ENCODE measurements around the gene TMCC1. TPM values are rescaled to one million over a fixed set of nuclear protein-coding genes. Genes with fewer than 3 reads are reported as not detected.
A peak's percentile ranks its signal among the peaks of the same experiment; 100 is the strongest.

TMCC1 gene
- polyA plus RNA-seq, 2 of the 4 experiments (the other 2 are of a cell fraction) = 30.3 to 75.7 TPM

DNA sequence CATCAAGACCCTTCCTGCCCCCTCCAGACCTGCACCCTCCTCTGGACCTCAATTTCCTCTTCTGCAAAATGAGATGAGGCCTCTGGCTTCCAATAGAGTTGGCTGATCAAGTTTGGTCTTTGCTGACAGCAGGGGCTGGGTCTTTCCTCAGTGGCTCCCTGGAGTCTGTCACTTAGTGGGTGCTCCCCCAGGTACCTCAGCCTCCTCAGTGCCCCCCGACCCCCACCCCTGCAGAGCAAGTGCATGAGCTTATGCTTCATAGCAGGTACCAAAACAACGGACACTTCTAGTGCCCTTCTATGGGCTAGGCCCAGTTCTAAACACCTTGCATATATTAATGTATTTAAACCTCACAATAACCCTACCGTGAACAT lies 280.2 kb downstream of the TMCC1 start:
- POLR2A ChIA-PET = no interaction called here
- no peak for TF ChIP-seq NR3C1 (IDR thresholded peaks at IDR 0.05)
- no peak for TF ChIP-seq JUNB (IDR thresholded peaks at IDR 0.05)
- TF ChIP-seq RAD21 (conservative IDR thresholded peaks at IDR 0.05 in 1 of 2, IDR thresholded peaks at IDR 0.05 in 1 of 2) = no peak
- no peak for TF ChIP-seq ESRRA (IDR thresholded peaks at IDR 0.05; ENCODE audit: borderline replicate concordance, low read length)
- CTCF ChIA-PET = interaction anchor here (0.6 to 1.4 kb wide), 3 partner anchors 10 to 230 kb away, joined by 3 to 4 read pairs (median 3); no protein-coding TSS in a partner anchor
- Histone ChIP-seq H3K27ac (peak overlapping the region; percentile 86 to 90), H3K4me1 (peaks cover 71% of the 10 kb centered on the region), H3K4me3 (no peak overlapping the region), H3K9me3 (no peaks in the 10 kb centered on the region), H3K4me2 (peak overlapping the region; percentile 62; the same call in 1 of the 3 replicates)
- DNase-seq (ENCODE audit: low read depth in 1 of 2, low spot score in 1 of 2) = no peak
- WGBS (ENCODE audit: missing lambda C conversion rate) = 67% methylated on average over 3 of the region's 3 CpGs
- ATAC-seq = no peak
- FAIRE-seq = no peak

DNA sequence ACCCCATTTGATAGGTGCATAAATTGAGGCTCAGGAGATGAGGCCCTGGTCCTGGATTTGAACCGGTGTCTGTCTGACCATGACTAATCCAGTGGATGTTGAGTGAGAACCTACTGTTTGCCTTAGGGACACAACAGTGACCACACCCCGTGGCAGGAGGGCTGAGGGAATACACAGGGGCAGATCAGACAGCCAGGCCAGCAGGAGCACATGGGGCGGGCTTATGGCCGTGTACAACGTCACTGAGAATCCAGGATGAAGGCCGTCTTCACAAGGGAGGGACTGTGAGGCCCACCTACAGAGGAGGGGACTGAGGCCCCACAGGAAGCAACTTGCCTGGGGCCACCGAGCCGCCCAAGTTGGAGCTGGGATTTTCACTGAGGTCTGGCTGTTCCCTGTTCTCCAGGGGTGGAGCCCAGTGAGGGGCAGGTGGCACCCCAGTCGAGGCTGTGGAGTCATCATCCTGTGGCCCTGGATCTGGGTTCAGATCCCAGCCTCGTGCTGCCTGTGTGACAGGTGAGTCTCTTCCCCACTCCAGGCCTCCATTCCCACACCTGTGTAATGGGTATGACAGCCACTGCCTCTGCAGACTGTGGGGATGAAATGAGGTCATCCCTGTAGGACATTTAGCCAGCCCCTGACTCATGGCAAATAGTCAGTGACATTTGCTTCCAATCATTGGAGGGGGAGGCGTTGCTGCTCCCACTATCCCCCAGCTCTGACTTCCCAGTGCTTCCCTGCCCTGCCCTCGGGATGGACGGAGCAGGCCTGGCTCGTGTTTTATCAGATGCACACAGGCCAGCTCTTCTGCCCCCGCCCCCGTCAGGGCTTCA lies 280.8 kb downstream of the TMCC1 start:
- Histone ChIP-seq H3K4me2 (peak overlapping the region; percentile 62), H3K9me3 (no peaks in the 10 kb centered on the region), H3K4me3 (no peak overlapping the region), H3K27ac (peak overlapping the region; percentile 86 to 90), H3K4me1 (peaks cover 77% of the 10 kb centered on the region)
- FAIRE-seq (no peak), DNase-seq (ENCODE audit: low read depth in 1 of 2, low spot score in 1 of 2) (peak; percentile 78 to 91), ATAC-seq (peak; percentile 54 to 66)
- WGBS (ENCODE audit: missing lambda C conversion rate) = 10% methylated on average over 13 of the region's 16 CpGs
- TF ChIP-seq FOSL2 (IDR thresholded peaks at IDR 0.05) (no peak), FOSL2 (CRISPR knock-in tag; IDR thresholded peaks at IDR 0.05) (peak; percentile 80), NPAS2 (CRISPR knock-in tag; IDR thresholded peaks at IDR 0.05; ENCODE audit: borderline replicate concordance) (0 out of 2 replicates have a peak, but pooled peaks have one; percentile 9), KDM1A (IDR thresholded peaks at IDR 0.05; ENCODE audit: low read depth) (peak; percentile 76; the same call in 1 of the 2 replicates), HOXB13 (CRISPR knock-in tag; IDR thresholded peaks at IDR 0.05; ENCODE audit: low read depth) (0 out of 2 replicates have a peak, but pooled peaks have one; percentile 33), EHMT2 (IDR thresholded peaks at IDR 0.05; ENCODE audit: low read depth) (no peak), MAX (IDR thresholded peaks at IDR 0.05) (peak; percentile 72), FOXS1 (CRISPR knock-in tag; IDR thresholded peaks at IDR 0.05) (0 out of 2 replicates have a peak, but pooled peaks have one; percentile 13), CTCF (IDR thresholded peaks at IDR 0.05) (no peak), KDM5A (IDR thresholded peaks at IDR 0.05) (no peak)
- CTCF ChIA-PET = interaction anchor here (0.6 to 1.4 kb wide), 3 partner anchors 9 to 230 kb away, joined by 3 to 4 read pairs (median 3); no protein-coding TSS in a partner anchor
- POLR2A ChIA-PET = no interaction called here

GRCh38 chr3:129611812-129612533 lies 281.5 kb downstream of the TMCC1 start:
- DNase-seq (ENCODE audit: low read depth in 1 of 2, low spot score in 1 of 2) (peak in 1 of 2 experiments; percentile 75), FAIRE-seq (no peak), ATAC-seq (peak; percentile 37 to 64)
- peak overlapping the region; percentile 86 to 90 for H3K27ac ChIP-seq
- peaks cover 81% of the 10 kb centered on the region for H3K4me1 ChIP-seq
- H3K4me3 ChIP-seq = no peak overlapping the region
- CTCF ChIA-PET = interaction anchor here (1.3 to 1.4 kb wide), 2 partner anchors 18 to 229 kb away, joined by 3 to 4 read pairs; no protein-coding TSS in a partner anchor
- peak overlapping the region; percentile 62 for H3K4me2 ChIP-seq
- POLR2A ChIA-PET = interaction anchor here (0.6 kb wide), 1 partner anchor 14 kb away, joined by 6 read pairs; no protein-coding TSS in a partner anchor
- H3K9me3 ChIP-seq = no peaks in the 10 kb centered on the region
- 11% methylated on average over 4 of the region's 25 CpGs for WGBS (ENCODE audit: missing lambda C conversion rate)
- TF ChIP-seq JUN (IDR thresholded peaks at IDR 0.05) (no peak; a peak in 1 of 5 replicates), EHMT2 (IDR thresholded peaks at IDR 0.05; ENCODE audit: low read depth) (no peak), RCOR1 (IDR thresholded peaks at IDR 0.05; ENCODE audit: low read depth, low read length) (no peak), EHF (CRISPR knock-in tag; IDR thresholded peaks at IDR 0.05) (no peak), BHLHE40 (IDR thresholded peaks at IDR 0.05; ENCODE audit: low read depth, low read length) (no peak), ZNF302 (CRISPR knock-in tag; IDR thresholded peaks at IDR 0.05) (no peak), USF2 (IDR thresholded peaks at IDR 0.05) (no peak), FOSL2 (IDR thresholded peaks at IDR 0.05) (no peak), FOSL2 (CRISPR knock-in tag; IDR thresholded peaks at IDR 0.05) (peak; percentile 68), KDM5A (IDR thresholded peaks at IDR 0.05) (no peak), ZFP36 (IDR thresholded peaks at IDR 0.05; ENCODE audit: borderline replicate concordance, partially characterized antibody) (no peak), RFX5 (IDR thresholded peaks at IDR 0.05) (no peak), CBX2 (IDR thresholded peaks at IDR 0.05; ENCODE audit: borderline replicate concordance, low read depth) (no peak), NPAS2 (CRISPR knock-in tag; IDR thresholded peaks at IDR 0.05; ENCODE audit: borderline replicate concordance) (no peak), HDAC2 (IDR thresholded peaks at IDR 0.05) (no peak), CBX8 (IDR thresholded peaks at IDR 0.05) (no peak), ZC3H11A (IDR thresholded peaks at IDR 0.05) (no peak), TFCP2L1 (CRISPR knock-in tag; IDR thresholded peaks at IDR 0.05) (no peak)
- TF ChIP-seq, protein P1, sequence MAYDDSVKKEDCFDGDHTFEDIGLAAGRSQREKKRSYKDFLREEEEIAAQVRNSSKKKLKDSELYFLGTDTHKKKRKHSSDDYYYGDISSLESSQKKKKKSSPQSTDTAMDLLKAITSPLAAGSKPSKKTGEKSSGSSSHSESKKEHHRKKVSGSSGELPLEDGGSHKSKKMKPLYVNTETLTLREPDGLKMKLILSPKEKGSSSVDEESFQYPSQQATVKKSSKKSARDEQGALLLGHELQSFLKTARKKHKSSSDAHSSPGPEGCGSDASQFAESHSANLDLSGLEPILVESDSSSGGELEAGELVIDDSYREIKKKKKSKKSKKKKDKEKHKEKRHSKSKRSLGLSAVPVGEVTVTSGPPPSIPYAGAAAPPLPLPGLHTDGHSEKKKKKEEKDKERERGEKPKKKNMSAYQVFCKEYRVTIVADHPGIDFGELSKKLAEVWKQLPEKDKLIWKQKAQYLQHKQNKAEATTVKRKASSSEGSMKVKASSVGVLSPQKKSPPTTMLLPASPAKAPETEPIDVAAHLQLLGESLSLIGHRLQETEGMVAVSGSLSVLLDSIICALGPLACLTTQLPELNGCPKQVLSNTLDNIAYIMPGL (CRISPR knock-in tag; IDR thresholded peaks at IDR 0.05; ENCODE audit: borderline replicate concordance) = no peak

Measured in A549 (cell line).